CD4-positive, CD25-positive, alpha-beta regulatory T cell (primary cell): ENCODE results near the gene ADGRL1. TPM values are rescaled to one million over a fixed set of nuclear protein-coding genes. Genes with fewer than 3 reads are reported as not detected.
A peak's percentile ranks its signal among the peaks of the same experiment; 100 is the strongest.

Experiments
- ATAC-seq, 2 donors: fragments of 150-1000 bp; cut with Tn5 transposase; one replicate each; pipeline ENCODE4 v1.10.0; 2021; ENCODE audit warnings: low read depth in 2 of 2, moderate number of reproducible peaks in 2 of 2, moderate library complexity in 1 of 2
- DNase-seq, 3 donors: peaks; one replicate each; pipeline versions ENCODE4 v3.0.0 to v3.0.0-alpha.2; 2012 to 2022; ENCODE audit warnings: mixed read lengths in 1 of 3
- H3K27ac ChIP-seq: one replicate; pipeline ENCODE4 v1.7.0; 2013; ENCODE audit warnings: mild to moderate bottlenecking, low read length; ENCODE audit not compliant: insufficient read depth, poor library complexity, severe bottlenecking
- H3K27me3 ChIP-seq: one replicate; pipeline ENCODE4 v1.7.0; 2013; ENCODE audit warnings: low read length; ENCODE audit not compliant: control insufficient read depth, insufficient read depth
- H3K36me3 ChIP-seq: one replicate; pipeline ENCODE4 v1.7.0; 2013; ENCODE audit warnings: mild to moderate bottlenecking, low read length, moderate library complexity; ENCODE audit not compliant: control insufficient read depth, insufficient read depth
- H3K4me1 ChIP-seq: 2 replicates; pipeline ENCODE4 v1.7.0; 2013; ENCODE audit warnings: mild to moderate bottlenecking, low read length; ENCODE audit not compliant: insufficient read depth, control insufficient read depth, poor library complexity, severe bottlenecking
- H3K4me3 ChIP-seq: one replicate; pipeline ENCODE4 v1.7.0; 2013; ENCODE audit warnings: low read depth, mild to moderate bottlenecking, low read length, moderate library complexity
- H3K9me3 ChIP-seq, 2 experiments: 1 replicate in 1 of 2; 2 replicates in 1 of 2; pipeline ENCODE4 v1.7.0; 2013; ENCODE audit warnings: low read length in 2 of 2, mild to moderate bottlenecking in 1 of 2, moderate library complexity in 1 of 2; ENCODE audit not compliant: control insufficient read depth in 2 of 2
- H3K27ac Mint-ChIP-seq, 3 donors: one replicate each; pipeline ENCODE4 v1.8.0; 2020 to 2022; ENCODE audit warnings: mild to moderate bottlenecking in 3 of 3, mixed read lengths in 3 of 3, moderate library complexity in 2 of 3
- H3K27me3 Mint-ChIP-seq: one replicate; pipeline ENCODE4 v1.8.0; 2022; ENCODE audit warnings: mild to moderate bottlenecking, mixed read lengths
- H3K36me3 Mint-ChIP-seq: one replicate; pipeline ENCODE4 v1.8.0; 2020; ENCODE audit warnings: mixed read lengths
- H3K4me1 Mint-ChIP-seq, 4 donors: one replicate each; pipeline ENCODE4 v1.8.0; 2020 to 2022; ENCODE audit warnings: mixed read lengths in 4 of 4, mild to moderate bottlenecking in 1 of 4
- H3K4me3 Mint-ChIP-seq, 4 donors: one replicate each; pipeline ENCODE4 v1.8.0; 2020 to 2022; ENCODE audit warnings: mild to moderate bottlenecking in 4 of 4, mixed read lengths in 4 of 4, moderate library complexity in 3 of 4
- H3K9me3 Mint-ChIP-seq, 7 donors: one replicate each; pipeline ENCODE4 v1.8.0; 2020 to 2022; ENCODE audit warnings: mixed read lengths in 7 of 7, mild to moderate bottlenecking in 3 of 7, moderate library complexity in 2 of 7
- polyA plus RNA-seq, 4 donors: library from polyadenylated mRNA; unstranded; fragments of 300-500 nt; fragmentation: Illumina TruSeq; gene quantifications; one replicate each; pipeline ENCODE4 v1.2.3, GENCODE V29; 2021
- total RNA-seq: library from RNA; stranded (reverse); gene quantifications from one replicate; pipeline ENCODE4 v1.2.3, GENCODE V29; 2022

The ADGRL1 gene
- total and polyA plus RNA-seq, 5 donors from 2014 or later = 0.21 to 8.2 (median 0.34) TPM; not detected in 1

DNA sequence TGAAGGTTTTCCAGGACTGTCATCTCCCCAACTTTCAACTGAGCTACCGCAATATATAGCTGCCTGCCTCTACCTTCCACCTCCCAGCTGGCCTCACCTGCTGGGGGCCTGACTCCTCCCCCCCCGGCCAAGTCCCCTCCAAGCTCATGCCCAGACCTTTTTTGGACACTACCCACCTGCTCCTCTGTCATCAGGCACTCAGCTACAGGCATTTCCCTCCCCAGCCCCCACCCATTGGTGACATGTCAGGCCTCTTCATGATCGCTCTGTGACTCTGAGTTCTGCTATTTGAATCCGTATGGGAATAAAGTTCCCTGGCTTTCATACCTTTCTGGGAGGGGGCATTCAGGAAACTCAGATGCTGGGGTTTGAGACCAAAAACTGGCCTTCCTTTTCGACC lies 90.2 kb downstream of the ADGRL1 start:
- ATAC-seq = no peak
- Histone ChIP-seq H3K36me3 (no peaks in the 10 kb centered on the region), H3K9me3 (no peaks in the 10 kb centered on the region), H3K4me3 (no peak overlapping the region), H3K27me3 (no peaks in the 10 kb centered on the region), H3K27ac (no peak overlapping the region), H3K4me1 (peaks cover 52% of the 10 kb centered on the region)
- H3K27me3 Mint-ChIP-seq = no peaks in the 10 kb centered on the region
- H3K27ac Mint-ChIP-seq = no peak overlapping the region
- peak overlapping the region; percentile 90 to 97 (median 94) for H3K4me3 Mint-ChIP-seq
- H3K9me3 Mint-ChIP-seq = peaks cover 0 to 2% (median 0%) of the 10 kb centered on the region in 7 donors
- peaks cover 0 to 66% (median 36%) of the 10 kb centered on the region in 4 donors for H3K4me1 Mint-ChIP-seq
- no peak for DNase-seq
- no peaks in the 10 kb centered on the region for H3K36me3 Mint-ChIP-seq

DNA sequence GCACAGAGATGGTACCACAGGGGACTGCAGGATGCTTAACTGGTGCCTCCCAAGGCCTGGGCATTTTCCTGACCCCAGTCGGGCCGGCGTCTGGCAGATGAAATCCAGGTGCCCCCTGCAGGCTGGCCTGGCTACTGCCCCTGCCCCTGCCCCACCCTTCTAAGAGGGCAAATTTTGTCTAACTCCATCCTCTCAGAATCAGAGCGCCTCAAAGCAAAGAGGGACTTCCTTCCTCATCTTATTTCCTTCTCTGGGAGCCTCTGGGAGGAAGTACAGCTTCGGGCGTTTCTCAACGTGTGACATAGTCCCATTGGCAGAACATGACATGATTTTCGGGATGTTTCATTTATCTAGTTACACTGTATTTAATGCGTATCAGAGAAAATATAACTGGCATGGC lies 91.1 kb downstream of the ADGRL1 start:
- Mint-ChIP-seq H3K9me3 (peaks cover 0 to 2% (median 0%) of the 10 kb centered on the region in 7 donors), H3K27me3 (no peaks in the 10 kb centered on the region), H3K4me3 (peak overlapping the region; percentile 44 to 63 (median 51))

DNA sequence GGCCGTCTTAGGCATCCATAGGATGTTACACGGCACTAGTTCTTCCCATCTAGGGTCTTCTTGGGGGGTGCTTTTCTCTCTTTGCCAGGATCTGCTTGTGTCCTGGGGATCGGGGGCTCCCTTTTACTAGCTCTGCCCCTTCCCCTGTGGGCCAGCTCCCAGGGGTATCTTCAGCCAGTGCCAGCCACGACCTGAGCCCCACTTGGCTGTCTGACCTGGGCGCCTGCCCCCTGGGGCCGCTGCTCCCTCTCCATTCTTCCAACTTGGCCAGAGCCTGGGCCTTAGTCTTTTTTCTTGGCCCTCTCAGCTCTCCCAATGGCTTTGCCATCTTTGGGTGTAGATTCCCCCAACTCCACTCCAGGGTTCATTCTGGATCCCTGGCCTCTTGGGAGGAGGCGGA lies 91.5 kb downstream of the ADGRL1 start:
- Histone ChIP-seq H3K27me3 (no peaks in the 10 kb centered on the region), H3K36me3 (no peaks in the 10 kb centered on the region), H3K27ac (no peak overlapping the region), H3K9me3 (no peaks in the 10 kb centered on the region), H3K4me3 (no peak overlapping the region), H3K4me1 (peaks cover 52% of the 10 kb centered on the region)
- ATAC-seq (no peak), DNase-seq (no peak)
- H3K4me1 Mint-ChIP-seq = peaks cover 0 to 69% (median 39%) of the 10 kb centered on the region in 4 donors
- H3K27me3 Mint-ChIP-seq = no peaks in the 10 kb centered on the region
- H3K9me3 Mint-ChIP-seq = peaks cover 0 to 2% (median 0%) of the 10 kb centered on the region in 7 donors
- no peaks in the 10 kb centered on the region for H3K36me3 Mint-ChIP-seq
- H3K4me3 Mint-ChIP-seq = peak overlapping the region in 3 of 4 donors; percentile 43 to 70 (median 57)
- H3K27ac Mint-ChIP-seq = peak overlapping the region in 1 of 3 donors; percentile 36

More for the DNA sequence above, 91.1 kb downstream of the ADGRL1 start:
- H3K4me3 ChIP-seq = no peak overlapping the region
- H3K9me3 ChIP-seq = no peaks in the 10 kb centered on the region
- H3K36me3 ChIP-seq = no peaks in the 10 kb centered on the region
- H3K4me1 ChIP-seq = peaks cover 52% of the 10 kb centered on the region
- no peaks in the 10 kb centered on the region for H3K27me3 ChIP-seq
- H3K4me1 Mint-ChIP-seq = peaks cover 0 to 69% (median 39%) of the 10 kb centered on the region in 4 donors
- H3K27ac Mint-ChIP-seq = peak overlapping the region in 1 of 3 donors; percentile 36
- peak; percentile 29 to 53 (median 46) for DNase-seq
- H3K27ac ChIP-seq = no peak overlapping the region
- no peak for ATAC-seq
- no peaks in the 10 kb centered on the region for H3K36me3 Mint-ChIP-seq

DNA sequence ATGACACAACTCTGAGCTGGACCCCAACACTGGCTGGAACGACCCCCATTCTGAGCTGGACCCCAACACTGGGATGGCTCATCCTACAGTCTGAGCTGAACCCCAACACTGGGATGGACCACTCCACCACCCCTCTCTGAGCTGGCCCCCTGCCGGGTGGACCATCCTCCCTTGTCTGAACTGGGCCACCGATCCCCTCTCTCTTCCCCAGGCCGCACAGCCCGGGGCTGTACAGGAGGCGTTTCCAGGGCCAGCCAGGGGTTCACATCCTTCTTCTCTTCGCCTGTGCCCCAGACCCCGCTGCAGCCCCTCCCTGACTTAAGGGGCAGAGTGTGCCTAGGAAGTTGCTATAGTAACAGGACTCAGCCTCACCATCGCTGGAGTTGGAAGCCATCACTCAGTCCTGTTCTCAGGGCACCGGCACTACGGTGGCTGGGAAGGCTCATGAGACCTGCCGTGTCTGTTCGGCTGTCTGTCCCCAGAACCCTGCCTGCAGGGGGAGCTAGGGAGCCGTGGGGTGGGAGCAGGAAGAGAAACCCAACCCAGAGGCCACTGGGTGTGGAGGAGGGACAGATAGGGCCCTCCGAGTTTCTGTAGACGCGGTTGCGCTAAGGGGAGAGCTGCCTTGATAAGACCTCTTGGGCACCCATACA lies 92.1 kb downstream of the ADGRL1 start:
- H3K27ac Mint-ChIP-seq = peak overlapping the region in 1 of 3 donors; percentile 55
- DNase-seq = peak in 2 of 3 donors; percentile 30 to 50
- Histone ChIP-seq H3K27me3 (no peaks in the 10 kb centered on the region), H3K4me1 (peaks cover 51% of the 10 kb centered on the region), H3K4me3 (no peak overlapping the region), H3K9me3 (no peaks in the 10 kb centered on the region), H3K27ac (no peak overlapping the region), H3K36me3 (no peaks in the 10 kb centered on the region)
- ATAC-seq = no peak
- H3K9me3 Mint-ChIP-seq = peaks cover 0 to 2% (median 0%) of the 10 kb centered on the region in 7 donors
- no peaks in the 10 kb centered on the region for H3K36me3 Mint-ChIP-seq
- H3K4me3 Mint-ChIP-seq = peak overlapping the region in 3 of 4 donors; percentile 38 to 90 (median 70)
- no peaks in the 10 kb centered on the region for H3K27me3 Mint-ChIP-seq
- peaks cover 0 to 65% (median 35%) of the 10 kb centered on the region in 4 donors for H3K4me1 Mint-ChIP-seq

DNA sequence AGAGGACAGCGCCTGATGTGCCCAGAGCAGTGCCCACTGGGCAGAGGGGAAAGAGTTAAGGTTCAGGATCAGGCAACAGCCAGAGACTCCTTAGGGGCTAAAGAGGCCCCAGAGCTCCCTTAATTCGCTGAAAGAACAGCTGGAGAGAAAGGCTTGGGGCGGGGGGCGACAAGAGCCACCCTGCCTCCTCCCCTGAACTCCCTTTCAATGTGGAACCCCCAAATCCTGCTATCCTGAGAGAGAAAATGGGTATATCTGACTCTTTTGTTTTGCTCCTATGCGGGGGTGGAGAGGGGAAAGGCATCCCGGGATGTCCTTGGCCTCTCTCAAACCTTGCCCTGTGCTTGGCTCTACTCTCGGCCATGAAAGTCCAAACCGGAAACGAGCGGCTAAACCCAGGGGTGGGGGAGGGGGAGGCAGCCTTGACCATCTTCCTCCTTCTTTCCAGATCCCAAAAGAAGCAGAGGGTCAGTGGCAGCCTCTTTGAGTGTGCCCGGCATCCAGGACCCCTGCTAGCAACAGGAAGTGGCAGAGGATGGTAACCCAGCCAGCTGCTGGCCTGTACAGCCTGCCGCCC lies 93.1 kb downstream of the ADGRL1 start:
- Histone ChIP-seq H3K27me3 (no peaks in the 10 kb centered on the region), H3K27ac (no peak overlapping the region), H3K9me3 (no peaks in the 10 kb centered on the region), H3K4me1 (peaks cover 45% of the 10 kb centered on the region), H3K4me3 (no peak overlapping the region), H3K36me3 (no peaks in the 10 kb centered on the region)
- Mint-ChIP-seq H3K27ac (peak overlapping the region in 2 of 3 donors; percentile 12 to 51), H3K4me3 (peak overlapping the region in 2 of 4 donors; percentile 15 to 44), H3K36me3 (no peaks in the 10 kb centered on the region), H3K4me1 (peaks cover 0 to 63% (median 30%) of the 10 kb centered on the region in 4 donors), H3K9me3 (peaks cover 0 to 1% (median 0%) of the 10 kb centered on the region in 7 donors), H3K27me3 (no peaks in the 10 kb centered on the region)
- DNase-seq = no peak
- no peak for ATAC-seq

DNA sequence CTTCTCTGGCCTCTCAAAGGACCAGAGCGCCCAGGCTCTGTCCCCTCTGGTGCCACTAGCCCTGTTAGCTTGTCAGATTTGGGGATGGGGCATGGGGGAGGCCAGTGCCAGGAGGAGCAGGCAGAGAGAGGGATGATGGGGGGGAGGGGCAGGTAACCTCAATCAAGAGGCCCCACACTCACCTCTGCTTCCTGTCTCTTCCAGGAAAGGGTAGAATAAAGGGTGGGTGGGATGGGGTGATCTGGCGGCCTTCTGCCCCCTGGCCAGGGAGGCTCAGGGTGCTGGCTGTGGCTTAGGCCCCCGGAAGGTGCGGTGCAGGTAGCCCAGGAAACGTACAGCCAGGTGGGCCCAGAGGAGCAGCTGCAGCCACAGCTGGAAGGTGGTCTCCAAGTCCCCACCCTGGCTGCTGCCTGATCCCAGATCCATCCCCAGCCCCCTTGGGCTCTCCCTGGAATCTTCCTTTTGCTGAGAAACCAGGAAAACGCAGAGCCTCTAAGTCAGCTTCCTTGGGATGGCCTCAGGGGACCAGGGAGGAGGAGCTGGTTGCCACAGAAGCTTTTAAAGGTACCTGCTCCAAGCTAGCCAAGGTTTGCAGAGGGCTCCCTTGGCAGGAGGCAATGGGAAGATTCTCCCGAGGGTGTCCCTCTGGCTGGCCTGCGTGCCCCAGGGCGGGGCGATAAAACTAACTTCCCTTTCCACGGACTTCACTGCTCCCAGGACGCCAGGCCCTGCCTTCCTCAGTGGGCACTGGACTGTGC lies 93.7 kb downstream of the ADGRL1 start:
- Mint-ChIP-seq H3K27me3 (no peaks in the 10 kb centered on the region), H3K36me3 (no peaks in the 10 kb centered on the region), H3K4me3 (peak overlapping the region in 2 of 4 donors; percentile 44 to 85), H3K27ac (peak overlapping the region in 1 of 3 donors; percentile 12), H3K4me1 (peaks cover 0 to 62% (median 27%) of the 10 kb centered on the region in 4 donors), H3K9me3 (no peaks in the 10 kb centered on the region)
- no peaks in the 10 kb centered on the region for H3K27me3 ChIP-seq
- H3K9me3 ChIP-seq = no peaks in the 10 kb centered on the region
- no peak overlapping the region for H3K27ac ChIP-seq
- no peaks in the 10 kb centered on the region for H3K36me3 ChIP-seq
- H3K4me3 ChIP-seq = no peak overlapping the region
- ATAC-seq (no peak), DNase-seq (no peak)
- H3K4me1 ChIP-seq = peaks cover 44% of the 10 kb centered on the region

DNA sequence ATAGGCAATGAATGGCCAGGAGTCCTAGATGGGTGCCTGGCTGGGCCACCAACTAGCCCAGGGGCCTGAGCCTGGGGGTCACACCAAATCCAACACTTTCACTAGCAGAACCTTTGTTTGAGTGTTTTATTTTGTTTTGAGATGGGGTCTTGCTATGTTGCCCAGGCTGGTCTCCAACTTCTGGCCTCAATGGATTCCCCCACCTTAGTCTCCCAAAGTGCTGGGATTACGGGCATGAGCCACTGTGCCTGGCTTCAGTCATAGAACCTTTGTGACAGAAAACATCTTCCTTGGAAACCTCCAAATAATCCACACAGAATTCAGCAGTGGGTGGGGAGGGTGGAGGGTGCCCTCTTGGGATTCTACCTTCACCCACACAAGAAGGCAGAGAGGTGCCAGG lies 94.5 kb downstream of the ADGRL1 start:
- Mint-ChIP-seq H3K9me3 (no peaks in the 10 kb centered on the region), H3K27ac (peak overlapping the region in 1 of 3 donors; percentile 23), H3K36me3 (no peaks in the 10 kb centered on the region), H3K4me3 (peak overlapping the region in 1 of 4 donors; percentile 32), H3K27me3 (no peaks in the 10 kb centered on the region), H3K4me1 (peaks cover 0 to 58% (median 24%) of the 10 kb centered on the region in 4 donors)
- Histone ChIP-seq H3K36me3 (no peaks in the 10 kb centered on the region), H3K9me3 (no peaks in the 10 kb centered on the region), H3K4me1 (peaks cover 37% of the 10 kb centered on the region), H3K27me3 (no peaks in the 10 kb centered on the region), H3K27ac (no peak overlapping the region), H3K4me3 (no peak overlapping the region)
- ATAC-seq (no peak), DNase-seq (no peak)
